ENCODE measurements around the gene ZNF598. TPM values are rescaled to one million over a fixed set of nuclear protein-coding genes. Genes with fewer than 3 reads are reported as not detected.
A peak's percentile ranks its signal among the peaks of the same experiment; 100 is the strongest.

The ZNF598 gene
- total and polyA plus RNA-seq, 2 of the 13 experiments (the other 11 are each of a cell fraction or from before 2014, with no cell fraction given): 13.5 to 14.2 TPM

DNA sequence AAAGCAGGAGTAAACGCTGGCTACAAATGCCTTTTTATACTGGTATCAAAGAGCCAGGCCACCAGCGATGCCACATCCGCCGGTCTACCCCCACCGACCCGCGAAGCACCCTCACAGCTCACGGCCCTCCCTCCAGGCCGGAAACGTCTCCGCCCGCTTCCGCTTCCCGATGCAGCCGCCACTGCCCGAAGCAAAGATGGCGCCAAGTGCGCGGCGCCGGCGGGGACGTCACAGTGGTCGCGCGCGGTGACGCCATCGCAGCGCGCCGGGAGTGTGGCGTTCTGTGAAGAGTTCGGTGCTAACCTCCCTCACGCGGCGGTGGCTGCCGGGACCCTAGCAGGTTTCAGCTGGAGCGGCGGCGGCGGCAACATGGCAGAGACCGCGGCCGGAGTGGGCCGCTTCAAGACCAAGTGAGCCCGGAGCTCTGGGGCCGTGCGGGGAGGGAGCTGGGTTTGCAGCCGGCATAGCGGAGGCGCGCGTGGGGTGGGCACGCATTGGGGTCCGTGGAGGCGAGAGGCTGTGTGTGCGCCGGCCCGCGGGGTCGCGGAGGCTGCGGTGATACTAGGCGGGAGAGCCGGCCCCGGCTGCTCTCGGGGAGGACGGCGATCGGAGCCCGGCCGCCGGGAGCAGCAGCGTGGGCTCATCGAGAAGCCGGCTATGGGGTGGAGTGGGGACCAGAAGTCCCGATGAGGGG is 37.7 kb downstream of the ZNF598 start, which contains the start of gene TBL3 (continued):
- TF ChIP-seq, protein P1, sequence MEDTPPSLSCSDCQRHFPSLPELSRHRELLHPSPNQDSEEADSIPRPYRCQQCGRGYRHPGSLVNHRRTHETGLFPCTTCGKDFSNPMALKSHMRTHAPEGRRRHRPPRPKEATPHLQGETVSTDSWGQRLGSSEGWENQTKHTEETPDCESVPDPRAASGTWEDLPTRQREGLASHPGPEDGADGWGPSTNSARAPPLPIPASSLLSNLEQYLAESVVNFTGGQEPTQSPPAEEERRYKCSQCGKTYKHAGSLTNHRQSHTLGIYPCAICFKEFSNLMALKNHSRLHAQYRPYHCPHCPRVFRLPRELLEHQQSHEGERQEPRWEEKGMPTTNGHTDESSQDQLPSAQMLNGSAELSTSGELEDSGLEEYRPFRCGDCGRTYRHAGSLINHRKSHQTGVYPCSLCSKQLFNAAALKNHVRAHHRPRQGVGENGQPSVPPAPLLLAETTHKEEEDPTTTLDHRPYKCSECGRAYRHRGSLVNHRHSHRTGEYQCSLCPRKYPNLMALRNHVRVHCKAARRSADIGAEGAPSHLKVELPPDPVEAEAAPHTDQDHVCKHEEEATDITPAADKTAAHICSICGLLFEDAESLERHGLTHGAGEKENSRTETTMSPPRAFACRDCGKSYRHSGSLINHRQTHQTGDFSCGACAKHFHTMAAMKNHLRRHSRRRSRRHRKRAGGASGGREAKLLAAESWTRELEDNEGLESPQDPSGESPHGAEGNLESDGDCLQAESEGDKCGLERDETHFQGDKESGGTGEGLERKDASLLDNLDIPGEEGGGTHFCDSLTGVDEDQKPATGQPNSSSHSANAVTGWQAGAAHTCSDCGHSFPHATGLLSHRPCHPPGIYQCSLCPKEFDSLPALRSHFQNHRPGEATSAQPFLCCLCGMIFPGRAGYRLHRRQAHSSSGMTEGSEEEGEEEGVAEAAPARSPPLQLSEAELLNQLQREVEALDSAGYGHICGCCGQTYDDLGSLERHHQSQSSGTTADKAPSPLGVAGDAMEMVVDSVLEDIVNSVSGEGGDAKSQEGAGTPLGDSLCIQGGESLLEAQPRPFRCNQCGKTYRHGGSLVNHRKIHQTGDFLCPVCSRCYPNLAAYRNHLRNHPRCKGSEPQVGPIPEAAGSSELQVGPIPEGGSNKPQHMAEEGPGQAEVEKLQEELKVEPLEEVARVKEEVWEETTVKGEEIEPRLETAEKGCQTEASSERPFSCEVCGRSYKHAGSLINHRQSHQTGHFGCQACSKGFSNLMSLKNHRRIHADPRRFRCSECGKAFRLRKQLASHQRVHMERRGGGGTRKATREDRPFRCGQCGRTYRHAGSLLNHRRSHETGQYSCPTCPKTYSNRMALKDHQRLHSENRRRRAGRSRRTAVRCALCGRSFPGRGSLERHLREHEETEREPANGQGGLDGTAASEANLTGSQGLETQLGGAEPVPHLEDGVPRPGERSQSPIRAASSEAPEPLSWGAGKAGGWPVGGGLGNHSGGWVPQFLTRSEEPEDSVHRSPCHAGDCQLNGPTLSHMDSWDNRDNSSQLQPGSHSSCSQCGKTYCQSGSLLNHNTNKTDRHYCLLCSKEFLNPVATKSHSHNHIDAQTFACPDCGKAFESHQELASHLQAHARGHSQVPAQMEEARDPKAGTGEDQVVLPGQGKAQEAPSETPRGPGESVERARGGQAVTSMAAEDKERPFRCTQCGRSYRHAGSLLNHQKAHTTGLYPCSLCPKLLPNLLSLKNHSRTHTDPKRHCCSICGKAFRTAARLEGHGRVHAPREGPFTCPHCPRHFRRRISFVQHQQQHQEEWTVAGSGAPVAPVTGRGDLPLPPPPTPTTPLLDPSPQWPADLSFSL (CRISPR knock-in tag; IDR thresholded peaks at IDR 0.05): no peak
- TF ChIP-seq ZBTB42 (CRISPR knock-in tag; IDR thresholded peaks at IDR 0.05) (no peak; the same call in 1 of the 2 replicates), YEATS2 (CRISPR knock-in tag; IDR thresholded peaks at IDR 0.05; ENCODE audit: borderline replicate concordance) (peak; percentile 100), SOX5 (CRISPR knock-in tag; IDR thresholded peaks at IDR 0.05; ENCODE audit: borderline replicate concordance) (peak; percentile 69; the same call in 1 of the 2 replicates), ZNF326 (CRISPR knock-in tag; IDR thresholded peaks at IDR 0.05; ENCODE audit: borderline replicate concordance) (no peak), ZNF446 (CRISPR knock-in tag; IDR thresholded peaks at IDR 0.05) (no peak), CENPT (CRISPR knock-in tag; IDR thresholded peaks at IDR 0.05; ENCODE audit: low read depth) (no peak)
- TF ChIP-seq, protein P2, sequence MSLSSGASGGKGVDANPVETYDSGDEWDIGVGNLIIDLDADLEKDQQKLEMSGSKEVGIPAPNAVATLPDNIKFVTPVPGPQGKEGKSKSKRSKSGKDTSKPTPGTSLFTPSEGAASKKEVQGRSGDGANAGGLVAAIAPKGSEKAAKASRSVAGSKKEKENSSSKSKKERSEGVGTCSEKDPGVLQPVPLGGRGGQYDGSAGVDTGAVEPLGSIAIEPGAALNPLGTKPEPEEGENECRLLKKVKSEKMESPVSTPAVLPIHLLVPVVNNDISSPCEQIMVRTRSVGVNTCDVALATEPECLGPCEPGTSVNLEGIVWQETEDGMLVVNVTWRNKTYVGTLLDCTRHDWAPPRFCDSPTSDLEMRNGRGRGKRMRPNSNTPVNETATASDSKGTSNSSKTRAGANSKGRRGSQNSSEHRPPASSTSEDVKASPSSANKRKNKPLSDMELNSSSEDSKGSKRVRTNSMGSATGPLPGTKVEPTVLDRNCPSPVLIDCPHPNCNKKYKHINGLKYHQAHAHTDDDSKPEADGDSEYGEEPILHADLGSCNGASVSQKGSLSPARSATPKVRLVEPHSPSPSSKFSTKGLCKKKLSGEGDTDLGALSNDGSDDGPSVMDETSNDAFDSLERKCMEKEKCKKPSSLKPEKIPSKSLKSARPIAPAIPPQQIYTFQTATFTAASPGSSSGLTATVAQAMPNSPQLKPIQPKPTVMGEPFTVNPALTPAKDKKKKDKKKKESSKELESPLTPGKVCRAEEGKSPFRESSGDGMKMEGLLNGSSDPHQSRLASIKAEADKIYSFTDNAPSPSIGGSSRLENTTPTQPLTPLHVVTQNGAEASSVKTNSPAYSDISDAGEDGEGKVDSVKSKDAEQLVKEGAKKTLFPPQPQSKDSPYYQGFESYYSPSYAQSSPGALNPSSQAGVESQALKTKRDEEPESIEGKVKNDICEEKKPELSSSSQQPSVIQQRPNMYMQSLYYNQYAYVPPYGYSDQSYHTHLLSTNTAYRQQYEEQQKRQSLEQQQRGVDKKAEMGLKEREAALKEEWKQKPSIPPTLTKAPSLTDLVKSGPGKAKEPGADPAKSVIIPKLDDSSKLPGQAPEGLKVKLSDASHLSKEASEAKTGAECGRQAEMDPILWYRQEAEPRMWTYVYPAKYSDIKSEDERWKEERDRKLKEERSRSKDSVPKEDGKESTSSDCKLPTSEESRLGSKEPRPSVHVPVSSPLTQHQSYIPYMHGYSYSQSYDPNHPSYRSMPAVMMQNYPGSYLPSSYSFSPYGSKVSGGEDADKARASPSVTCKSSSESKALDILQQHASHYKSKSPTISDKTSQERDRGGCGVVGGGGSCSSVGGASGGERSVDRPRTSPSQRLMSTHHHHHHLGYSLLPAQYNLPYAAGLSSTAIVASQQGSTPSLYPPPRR (CRISPR knock-in tag; IDR thresholded peaks at IDR 0.05; ENCODE audit: borderline replicate concordance): peak; percentile 81
- TF ChIP-seq, protein P3, sequence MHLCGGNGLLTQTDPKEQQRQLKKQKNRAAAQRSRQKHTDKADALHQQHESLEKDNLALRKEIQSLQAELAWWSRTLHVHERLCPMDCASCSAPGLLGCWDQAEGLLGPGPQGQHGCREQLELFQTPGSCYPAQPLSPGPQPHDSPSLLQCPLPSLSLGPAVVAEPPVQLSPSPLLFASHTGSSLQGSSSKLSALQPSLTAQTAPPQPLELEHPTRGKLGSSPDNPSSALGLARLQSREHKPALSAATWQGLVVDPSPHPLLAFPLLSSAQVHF (CRISPR knock-in tag; IDR thresholded peaks at IDR 0.05): 0 out of 2 replicates have a peak, but pooled peaks have one; percentile 42
- TF ChIP-seq, protein P4, sequence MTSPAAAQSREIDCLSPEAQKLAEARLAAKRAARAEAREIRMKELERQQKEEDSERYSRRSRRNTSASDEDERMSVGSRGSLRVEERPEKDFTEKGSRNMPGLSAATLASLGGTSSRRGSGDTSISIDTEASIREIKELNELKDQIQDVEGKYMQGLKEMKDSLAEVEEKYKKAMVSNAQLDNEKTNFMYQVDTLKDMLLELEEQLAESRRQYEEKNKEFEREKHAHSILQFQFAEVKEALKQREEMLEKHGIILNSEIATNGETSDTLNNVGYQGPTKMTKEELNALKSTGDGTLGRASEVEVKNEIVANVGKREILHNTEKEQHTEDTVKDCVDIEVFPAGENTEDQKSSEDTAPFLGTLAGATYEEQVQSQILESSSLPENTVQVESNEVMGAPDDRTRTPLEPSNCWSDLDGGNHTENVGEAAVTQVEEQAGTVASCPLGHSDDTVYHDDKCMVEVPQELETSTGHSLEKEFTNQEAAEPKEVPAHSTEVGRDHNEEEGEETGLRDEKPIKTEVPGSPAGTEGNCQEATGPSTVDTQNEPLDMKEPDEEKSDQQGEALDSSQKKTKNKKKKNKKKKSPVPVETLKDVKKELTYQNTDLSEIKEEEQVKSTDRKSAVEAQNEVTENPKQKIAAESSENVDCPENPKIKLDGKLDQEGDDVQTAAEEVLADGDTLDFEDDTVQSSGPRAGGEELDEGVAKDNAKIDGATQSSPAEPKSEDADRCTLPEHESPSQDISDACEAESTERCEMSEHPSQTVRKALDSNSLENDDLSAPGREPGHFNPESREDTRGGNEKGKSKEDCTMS (CRISPR knock-in tag; conservative IDR thresholded peaks at IDR 0.05): 0 out of 2 replicates have a peak, but pooled peaks have one; percentile 33
- TF ChIP-seq, protein P5, sequence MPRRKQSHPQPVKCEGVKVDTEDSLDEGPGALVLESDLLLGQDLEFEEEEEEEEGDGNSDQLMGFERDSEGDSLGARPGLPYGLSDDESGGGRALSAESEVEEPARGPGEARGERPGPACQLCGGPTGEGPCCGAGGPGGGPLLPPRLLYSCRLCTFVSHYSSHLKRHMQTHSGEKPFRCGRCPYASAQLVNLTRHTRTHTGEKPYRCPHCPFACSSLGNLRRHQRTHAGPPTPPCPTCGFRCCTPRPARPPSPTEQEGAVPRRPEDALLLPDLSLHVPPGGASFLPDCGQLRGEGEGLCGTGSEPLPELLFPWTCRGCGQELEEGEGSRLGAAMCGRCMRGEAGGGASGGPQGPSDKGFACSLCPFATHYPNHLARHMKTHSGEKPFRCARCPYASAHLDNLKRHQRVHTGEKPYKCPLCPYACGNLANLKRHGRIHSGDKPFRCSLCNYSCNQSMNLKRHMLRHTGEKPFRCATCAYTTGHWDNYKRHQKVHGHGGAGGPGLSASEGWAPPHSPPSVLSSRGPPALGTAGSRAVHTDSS (CRISPR knock-in tag; conservative IDR thresholded peaks at IDR 0.05): 0 out of 2 replicates have a peak, but pooled peaks have one; percentile 24

Data from HepG2 (cell line).